ENCODE data around the gene FXYD2.
A peak's percentile ranks its signal among the peaks of the same experiment; 100 is the strongest.
"Not testable (repeated sequence)": the region's sequence is repeated elsewhere in the genome, so short reads cannot be mapped to it uniquely, and the experiment has no call there.

Gene FXYD2

GRCh38 chr11:117814204-117814765 is 10.3 kb downstream of the FXYD2 start:
- Histone ChIP-seq H3K9me3 (ENCODE audit: insufficient read depth, low read length) (no peaks in the 10 kb centered on the region), H3K9ac (ENCODE audit: insufficient read length, low read depth) (peak overlapping the region; percentile 44), H3K36me3 (ENCODE audit: insufficient read depth, insufficient read length, low read length) (no peaks in the 10 kb centered on the region), H3K27me3 (ENCODE audit: insufficient read depth, insufficient read length) (no peaks in the 10 kb centered on the region), H3K4me3 (ENCODE audit: insufficient read length, low read depth) (no peak overlapping the region), H3K4me1 (ENCODE audit: insufficient read depth, insufficient read length) (peaks cover 22% of the 10 kb centered on the region)
- TF ChIP-seq YY1 (IDR thresholded peaks at IDR 0.05; ENCODE audit: insufficient read depth, insufficient read length) (no peak), ZNF274 (IDR thresholded peaks at IDR 0.05; ENCODE audit: low read depth, low read length) (no peak), SUZ12 (IDR thresholded peaks at IDR 0.05; ENCODE audit: extremely low read depth, insufficient read depth, insufficient read length) (no peak)
- DNase-seq (ENCODE audit: low read depth, low spot score) = no peak

- not testable (repeated sequence) for H3K4me1 ChIP-seq (ENCODE audit: insufficient read depth, insufficient read length); H3K36me3 ChIP-seq (ENCODE audit: insufficient read depth, insufficient read length, low read length); H3K9me3 ChIP-seq (ENCODE audit: insufficient read depth, low read length); H3K9ac ChIP-seq (ENCODE audit: insufficient read length, low read depth); H3K4me3 ChIP-seq (ENCODE audit: insufficient read length, low read depth); H3K27me3 ChIP-seq (ENCODE audit: insufficient read depth, insufficient read length); DNase-seq (ENCODE audit: low read depth, low spot score)
Measured at GRCh38 chr11:117810056-117810451, 14.5 kb downstream of the FXYD2 start.

GRCh38 chr11:117809236-117810055 is 15.1 kb downstream of the FXYD2 start:
- Histone ChIP-seq H3K27me3 (ENCODE audit: insufficient read depth, insufficient read length) (no peaks in the 10 kb centered on the region), H3K9me3 (ENCODE audit: insufficient read depth, low read length) (no peaks in the 10 kb centered on the region; the same call in 1 of the 2 replicates), H3K36me3 (ENCODE audit: insufficient read depth, insufficient read length, low read length) (peaks cover 3% of the 10 kb centered on the region), H3K4me3 (ENCODE audit: insufficient read length, low read depth) (no peak overlapping the region), H3K9ac (ENCODE audit: insufficient read length, low read depth) (peak overlapping the region; percentile 38), H3K4me1 (ENCODE audit: insufficient read depth, insufficient read length) (peaks cover 7% of the 10 kb centered on the region)
- DNase-seq (ENCODE audit: low read depth, low spot score) = peak; percentile 58
- no peak for TF ChIP-seq SUZ12 (IDR thresholded peaks at IDR 0.05; ENCODE audit: extremely low read depth, insufficient read depth, insufficient read length)
- no peak for TF ChIP-seq YY1 (IDR thresholded peaks at IDR 0.05; ENCODE audit: insufficient read depth, insufficient read length)
- TF ChIP-seq ZNF274 (IDR thresholded peaks at IDR 0.05; ENCODE audit: low read depth, low read length) = no peak

GRCh38 chr11:117808784-117809183 is 15.8 kb downstream of the FXYD2 start:
- Histone ChIP-seq H3K36me3 (ENCODE audit: insufficient read depth, insufficient read length, low read length) (peaks cover 3% of the 10 kb centered on the region), H3K4me3 (ENCODE audit: insufficient read length, low read depth) (no peak overlapping the region), H3K4me1 (ENCODE audit: insufficient read depth, insufficient read length) (peaks cover 3% of the 10 kb centered on the region), H3K9ac (ENCODE audit: insufficient read length, low read depth) (no peak overlapping the region), H3K27me3 (ENCODE audit: insufficient read depth, insufficient read length) (no peaks in the 10 kb centered on the region), H3K9me3 (ENCODE audit: insufficient read depth, low read length) (no peaks in the 10 kb centered on the region; the same call in 1 of the 2 replicates)
- no peak for DNase-seq (ENCODE audit: low read depth, low spot score)
- TF ChIP-seq ZNF274 (IDR thresholded peaks at IDR 0.05; ENCODE audit: low read depth, low read length) = no peak
- TF ChIP-seq YY1 (IDR thresholded peaks at IDR 0.05; ENCODE audit: insufficient read depth, insufficient read length) = no peak
- no peak for TF ChIP-seq SUZ12 (IDR thresholded peaks at IDR 0.05; ENCODE audit: extremely low read depth, insufficient read depth, insufficient read length)

GRCh38 chr11:117807482-117808327 is 16.8 kb downstream of the FXYD2 start:
- no peaks in the 10 kb centered on the region; the same call in 1 of the 2 replicates for H3K9me3 ChIP-seq (ENCODE audit: insufficient read depth, low read length)
- H3K36me3 ChIP-seq (ENCODE audit: insufficient read depth, insufficient read length, low read length) = peaks cover 3% of the 10 kb centered on the region
- TF ChIP-seq SUZ12 (IDR thresholded peaks at IDR 0.05; ENCODE audit: extremely low read depth, insufficient read depth, insufficient read length) (no peak), ZNF274 (IDR thresholded peaks at IDR 0.05; ENCODE audit: low read depth, low read length) (no peak), YY1 (IDR thresholded peaks at IDR 0.05; ENCODE audit: insufficient read depth, insufficient read length) (no peak)
- no peaks in the 10 kb centered on the region for H3K27me3 ChIP-seq (ENCODE audit: insufficient read depth, insufficient read length)
- H3K4me3 ChIP-seq (ENCODE audit: insufficient read length, low read depth) = no peak overlapping the region
- no peak for DNase-seq (ENCODE audit: low read depth, low spot score)
- H3K9ac ChIP-seq (ENCODE audit: insufficient read length, low read depth) = no peak overlapping the region
- H3K4me1 ChIP-seq (ENCODE audit: insufficient read depth, insufficient read length) = peaks cover 3% of the 10 kb centered on the region

GRCh38 chr11:117806846-117807245 is 17.7 kb downstream of the FXYD2 start:
- Histone ChIP-seq H3K4me3 (ENCODE audit: insufficient read length, low read depth) (no peak overlapping the region), H3K4me1 (ENCODE audit: insufficient read depth, insufficient read length) (peaks cover 3% of the 10 kb centered on the region), H3K36me3 (ENCODE audit: insufficient read depth, insufficient read length, low read length) (peaks cover 3% of the 10 kb centered on the region), H3K9me3 (ENCODE audit: insufficient read depth, low read length) (no peaks in the 10 kb centered on the region; the same call in 1 of the 2 replicates), H3K27me3 (ENCODE audit: insufficient read depth, insufficient read length) (no peaks in the 10 kb centered on the region), H3K9ac (ENCODE audit: insufficient read length, low read depth) (no peak overlapping the region)
- DNase-seq (ENCODE audit: low read depth, low spot score) = no peak
- TF ChIP-seq SUZ12 (IDR thresholded peaks at IDR 0.05; ENCODE audit: extremely low read depth, insufficient read depth, insufficient read length) (no peak), YY1 (IDR thresholded peaks at IDR 0.05; ENCODE audit: insufficient read depth, insufficient read length) (no peak), ZNF274 (IDR thresholded peaks at IDR 0.05; ENCODE audit: low read depth, low read length) (no peak)

GRCh38 chr11:117805045-117805444 is 19.5 kb downstream of the FXYD2 start:
- no peak for DNase-seq (ENCODE audit: low read depth, low spot score)
- H3K9me3 ChIP-seq (ENCODE audit: insufficient read depth, low read length) = no peaks in the 10 kb centered on the region; the same call in 1 of the 2 replicates

More at GRCh38 chr11:117805045-117805444, 19.5 kb downstream of the FXYD2 start:
- H3K36me3 ChIP-seq (ENCODE audit: insufficient read depth, insufficient read length, low read length) = peaks cover 3% of the 10 kb centered on the region
- TF ChIP-seq SUZ12 (IDR thresholded peaks at IDR 0.05; ENCODE audit: extremely low read depth, insufficient read depth, insufficient read length) (no peak), YY1 (IDR thresholded peaks at IDR 0.05; ENCODE audit: insufficient read depth, insufficient read length) (no peak)
- H3K4me3 ChIP-seq (ENCODE audit: insufficient read length, low read depth) = no peak overlapping the region
- H3K27me3 ChIP-seq (ENCODE audit: insufficient read depth, insufficient read length) = no peaks in the 10 kb centered on the region
- no peak overlapping the region for H3K9ac ChIP-seq (ENCODE audit: insufficient read length, low read depth)
- peaks cover 3% of the 10 kb centered on the region for H3K4me1 ChIP-seq (ENCODE audit: insufficient read depth, insufficient read length)
